A673 (cell line): ENCODE measurements around the gene BIRC7. TPM values are rescaled to one million over a fixed set of nuclear protein-coding genes. Genes with fewer than 3 reads are reported as not detected.

Experiments
- BruUV-seq: library from RNA; stranded (reverse); fragments of 400-500 nt; replicated peaks from 2 replicates; lab custom pipeline; 2021; lab: Mats Ljungman, UMichigan
- CTCF ChIA-PET: fragments of 300-600 bp; sonication (Branson Sonifier 250); formaldehyde crosslinking; loops from one replicate; lab custom pipeline; 2022; ENCODE audit warnings: antibody characterized with exemption; lab: Charles Lee
- POLR2A ChIA-PET: fragments of 300-600 bp; sonication (Branson Sonifier 250); formaldehyde crosslinking; loops from one replicate; lab custom pipeline; 2022; ENCODE audit warnings: antibody characterized with exemption; ENCODE audit not compliant: low non-redundant PET; lab: Charles Lee
- DNase-seq: peaks from one replicate; pipeline ENCODE4 v3.0.0-alpha.2; 2015; ENCODE audit warnings: low spot score
- H3K27ac ChIP-seq: fragments of 200-600 bp; sonication (generic); 2 replicates; pipeline ENCODE4 v1.5.1; 2016; ENCODE audit warnings: mixed run types, low read depth, mild to moderate bottlenecking, mixed read lengths, antibody characterized with exemption, low read length; ENCODE audit not compliant: poor library complexity, severe bottlenecking
- H3K27me3 ChIP-seq: fragments of 200-600 bp; sonication (generic); replicated peaks from 2 replicates; pipeline ENCODE4 v1.6.1; 2017; ENCODE audit warnings: mixed run types, low read depth, mild to moderate bottlenecking, mixed read lengths, antibody characterized with exemption, low read length; ENCODE audit not compliant: insufficient read depth, poor library complexity
- H3K36me3 ChIP-seq: fragments of 200-600 bp; sonication (generic); 2 replicates; pipeline ENCODE4 v1.6.1; 2016; ENCODE audit warnings: mixed run types, mild to moderate bottlenecking, mixed read lengths, antibody characterized with exemption, low read length; ENCODE audit not compliant: insufficient read depth, poor library complexity, severe bottlenecking
- H3K4me1 ChIP-seq: fragments of 200-600 bp; sonication (generic); 2 replicates; pipeline ENCODE4 v1.6.1; 2017; ENCODE audit warnings: mixed run types, mild to moderate bottlenecking, mixed read lengths, antibody characterized with exemption, low read length; ENCODE audit not compliant: insufficient read depth, poor library complexity, severe bottlenecking
- H3K4me3 ChIP-seq: fragments of 200-600 bp; sonication (generic); 2 replicates; pipeline ENCODE4 v1.5.1; 2016; ENCODE audit warnings: low read depth, mixed run types, mild to moderate bottlenecking, mixed read lengths, low read length; ENCODE audit not compliant: poor library complexity, severe bottlenecking
- H3K9me3 ChIP-seq: fragments of 200-600 bp; sonication (generic); 2 replicates; pipeline ENCODE4 v1.6.1; 2016; ENCODE audit warnings: mixed run types, low read depth, mild to moderate bottlenecking, mixed read lengths, antibody characterized with exemption, low read length; ENCODE audit not compliant: poor library complexity, severe bottlenecking
- EZH2 ChIP-seq: fragments of 200-600 bp; sonication (generic); IDR thresholded peaks from 2 replicates; pipeline ENCODE4 v1.6.1; 2017; ENCODE audit warnings: borderline replicate concordance, low read depth, mild to moderate bottlenecking, mixed read lengths, antibody characterized with exemption, low read length; ENCODE audit not compliant: poor library complexity, severe bottlenecking
- intact Hi-C: fragments of 100-400 bp; cut with micrococcal nuclease; formaldehyde crosslinking; loops from one replicate; pipeline ENCODE4 v1.10.0; 2022; ENCODE audit not compliant: unreplicated experiment
- total RNA-seq: library from RNA; stranded (reverse); gene quantifications from 2 replicates; pipeline ENCODE4 v1.2.3, GENCODE V29; 2021
- TF ChIP-seq, protein P1 (sequence below): fragments of 300-800, 200-600 bp; sonication (generic); conservative IDR thresholded peaks from 2 replicates; pipeline ENCODE4 v1.5.1; 2017; ENCODE audit warnings: low read depth, mild to moderate bottlenecking, antibody characterized with exemption, low read length, moderate library complexity, mixed read lengths

Gene BIRC7
- total RNA-seq, 1 experiment from 2014 or later, result not detected

DNA sequence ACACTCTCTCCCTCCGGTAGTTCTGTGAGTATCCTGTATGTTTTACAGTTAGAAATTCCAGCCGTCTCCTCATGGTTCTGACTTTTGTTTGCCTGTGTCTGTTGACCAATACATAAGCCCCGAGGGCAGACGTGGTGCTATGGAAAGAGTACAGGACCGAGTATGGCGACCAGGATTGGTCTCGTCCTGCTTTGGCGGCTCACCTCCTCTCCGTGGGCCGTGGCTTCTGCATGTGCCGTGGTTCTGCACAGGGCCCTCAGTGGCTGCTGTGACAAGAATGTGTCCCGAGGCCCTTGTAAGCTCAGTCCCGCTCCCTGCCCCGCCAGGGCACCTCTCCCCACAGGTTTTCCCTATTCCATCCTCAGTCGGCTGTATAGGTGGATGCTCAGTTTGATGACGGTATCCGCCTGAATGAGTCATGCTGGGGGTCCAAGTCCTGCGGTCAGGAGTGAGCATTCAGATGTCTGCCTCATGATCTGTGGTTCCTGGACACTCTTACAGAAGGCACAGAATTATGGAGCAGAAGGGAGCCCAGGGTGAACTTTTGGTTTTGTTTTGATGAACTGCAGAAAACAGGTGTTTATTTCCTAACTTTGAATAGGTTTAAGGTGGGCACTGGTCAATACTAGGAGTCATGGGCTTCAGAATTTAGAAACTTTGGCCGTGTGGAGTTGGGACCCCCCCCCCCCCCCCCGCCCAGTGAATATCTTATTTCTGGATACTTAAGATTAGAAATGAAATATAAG, 38.1 kb downstream of the BIRC7 start:
- ChIA-PET POLR2A (no interaction called here), CTCF (interaction anchor here (0.6 kb wide), 1 partner anchor 13 kb away, joined by 5 read pairs; no protein-coding TSS in a partner anchor)
- Histone ChIP-seq H3K4me3 (peak overlapping the region; percentile 93), H3K9me3 (no peaks in the 10 kb centered on the region), H3K27me3 (no peaks in the 10 kb centered on the region), H3K4me1 (peaks cover 5% of the 10 kb centered on the region), H3K27ac (peak overlapping the region; percentile 70), H3K36me3 (peaks cover 23% of the 10 kb centered on the region)
- TF ChIP-seq, protein P1, sequence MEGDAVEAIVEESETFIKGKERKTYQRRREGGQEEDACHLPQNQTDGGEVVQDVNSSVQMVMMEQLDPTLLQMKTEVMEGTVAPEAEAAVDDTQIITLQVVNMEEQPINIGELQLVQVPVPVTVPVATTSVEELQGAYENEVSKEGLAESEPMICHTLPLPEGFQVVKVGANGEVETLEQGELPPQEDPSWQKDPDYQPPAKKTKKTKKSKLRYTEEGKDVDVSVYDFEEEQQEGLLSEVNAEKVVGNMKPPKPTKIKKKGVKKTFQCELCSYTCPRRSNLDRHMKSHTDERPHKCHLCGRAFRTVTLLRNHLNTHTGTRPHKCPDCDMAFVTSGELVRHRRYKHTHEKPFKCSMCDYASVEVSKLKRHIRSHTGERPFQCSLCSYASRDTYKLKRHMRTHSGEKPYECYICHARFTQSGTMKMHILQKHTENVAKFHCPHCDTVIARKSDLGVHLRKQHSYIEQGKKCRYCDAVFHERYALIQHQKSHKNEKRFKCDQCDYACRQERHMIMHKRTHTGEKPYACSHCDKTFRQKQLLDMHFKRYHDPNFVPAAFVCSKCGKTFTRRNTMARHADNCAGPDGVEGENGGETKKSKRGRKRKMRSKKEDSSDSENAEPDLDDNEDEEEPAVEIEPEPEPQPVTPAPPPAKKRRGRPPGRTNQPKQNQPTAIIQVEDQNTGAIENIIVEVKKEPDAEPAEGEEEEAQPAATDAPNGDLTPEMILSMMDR, result no peak
- TF ChIP-seq EZH2, result no peak
- intact Hi-C loops, result no loop called here
- BruUV-seq, result TSS peak; percentile 78
- DNase-seq, result no peak

DNA sequence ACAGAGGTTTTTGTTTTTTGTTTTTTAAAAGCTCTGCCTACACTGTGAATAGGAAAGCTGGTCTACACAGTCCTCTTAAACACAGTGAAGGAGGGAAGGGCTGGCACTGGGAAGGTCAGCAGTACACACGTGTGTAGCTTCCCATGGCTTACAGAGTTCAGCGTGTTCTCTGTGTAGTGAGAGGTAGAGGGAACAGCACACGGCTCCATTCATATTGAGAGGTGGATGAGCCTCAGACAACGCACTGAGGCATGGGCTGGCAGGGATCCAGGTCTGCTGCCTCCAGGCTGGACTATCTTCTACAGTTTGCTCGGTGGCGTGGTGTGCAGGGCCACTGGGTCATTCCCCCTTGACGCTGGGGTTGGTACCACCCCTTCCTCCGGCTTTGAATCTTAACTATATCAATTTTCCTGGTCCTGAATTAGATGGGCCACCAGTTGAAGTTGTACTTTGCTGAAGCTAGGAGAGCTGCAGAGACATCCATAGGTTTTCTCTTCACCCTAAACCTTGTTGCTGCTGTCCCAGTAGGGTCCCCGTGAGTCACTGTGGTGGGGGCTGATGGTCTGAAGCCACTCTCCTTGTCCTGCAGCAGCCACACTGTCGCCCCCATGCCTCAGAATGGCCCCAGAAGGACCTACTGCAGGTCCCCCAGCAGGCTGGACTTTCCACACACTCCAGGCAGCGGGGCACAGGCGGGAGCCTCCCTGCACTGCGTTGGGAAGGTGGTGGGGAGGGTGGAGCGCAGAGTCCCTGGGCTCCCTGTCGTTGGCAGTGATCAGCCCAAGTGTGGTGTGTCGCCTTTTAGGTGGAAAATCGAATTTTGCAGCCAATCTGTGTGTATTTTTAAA, 38.9 kb downstream of the BIRC7 start:
- ChIA-PET POLR2A (no interaction called here), CTCF (no interaction called here)
- intact Hi-C loops, result no loop called here
- H3K4me3 ChIP-seq, result no peak overlapping the region
- no peak overlapping the region for H3K27ac ChIP-seq
- BruUV-seq, result no TSS peak
- H3K27me3 ChIP-seq, result no peaks in the 10 kb centered on the region
- DNase-seq, result no peak
- H3K36me3 ChIP-seq, result peaks cover 29% of the 10 kb centered on the region
- TF ChIP-seq EZH2, result no peak
- H3K9me3 ChIP-seq, result no peaks in the 10 kb centered on the region
- H3K4me1 ChIP-seq, result peaks cover 5% of the 10 kb centered on the region

DNA sequence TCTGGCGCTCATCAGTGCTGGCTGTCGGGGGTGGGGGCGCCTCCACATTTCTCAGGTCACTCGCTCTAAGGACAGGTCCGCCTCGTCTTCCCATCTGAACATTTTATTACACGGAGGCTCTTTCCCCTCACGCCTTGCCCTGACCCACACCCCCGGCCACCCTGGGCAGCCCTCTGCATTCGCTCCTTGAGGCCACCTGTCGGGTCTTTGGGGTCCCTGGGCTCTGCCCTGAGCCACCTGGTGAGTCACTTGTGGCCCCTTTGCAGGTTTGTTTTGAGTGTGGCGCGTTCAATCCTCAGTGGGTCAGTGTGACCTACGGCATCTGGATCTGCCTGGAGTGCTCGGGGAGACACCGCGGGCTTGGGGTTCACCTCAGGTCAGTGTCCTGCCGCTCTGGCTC, 40.1 kb downstream of the BIRC7 start:
- no peak for DNase-seq
- POLR2A ChIA-PET, result no interaction called here
- CTCF ChIA-PET, result no interaction called here
- TF ChIP-seq, protein P1, result no peak
- TF ChIP-seq EZH2, result no peak
- Histone ChIP-seq H3K27me3 (no peaks in the 10 kb centered on the region), H3K36me3 (peaks cover 38% of the 10 kb centered on the region), H3K27ac (no peak overlapping the region), H3K9me3 (no peaks in the 10 kb centered on the region), H3K4me1 (peaks cover 5% of the 10 kb centered on the region), H3K4me3 (no peak overlapping the region)
- BruUV-seq, result no TSS peak
- intact Hi-C loops, result no loop called here
